Measurements from ENCODE around the gene JSRP1. TPM values are rescaled to one million over a fixed set of nuclear protein-coding genes. Genes with fewer than 3 reads are reported as not detected.

JSRP1 gene
- polyA plus RNA-seq, 1 donor from 2014 or later = 1.4 TPM

- Histone ChIP-seq H3K4me3 (ENCODE audit: low read length) (no peak overlapping the region), H3K36me3 (ENCODE audit: insufficient read depth, low read length) (no peaks in the 10 kb centered on the region), H4K20me1 (ENCODE audit: insufficient read depth) (no peaks in the 10 kb centered on the region), H3K4me2 (ENCODE audit: low read length) (no peak overlapping the region), H3K27me3 (ENCODE audit: insufficient read depth, low read depth, low read length) (no peaks in the 10 kb centered on the region), H3K9me3 (ENCODE audit: low read length) (no peaks in the 10 kb centered on the region), H3K79me2 (replicated peaks; ENCODE audit: insufficient read depth, low read length) (peaks cover 40% of the 10 kb centered on the region), H3K27ac (ENCODE audit: low read length) (no peak overlapping the region), H3F3A (ENCODE audit: insufficient read depth, low read length, poor library complexity, severe bottlenecking) (no peaks in the 10 kb centered on the region), H3K9me2 (ENCODE audit: insufficient read depth, low read length) (no peaks in the 10 kb centered on the region), H2AFZ (ENCODE audit: low read depth, low read length) (no peak overlapping the region), H3K9ac (ENCODE audit: low read length) (no peak overlapping the region)
- TF ChIP-seq, protein P1, sequence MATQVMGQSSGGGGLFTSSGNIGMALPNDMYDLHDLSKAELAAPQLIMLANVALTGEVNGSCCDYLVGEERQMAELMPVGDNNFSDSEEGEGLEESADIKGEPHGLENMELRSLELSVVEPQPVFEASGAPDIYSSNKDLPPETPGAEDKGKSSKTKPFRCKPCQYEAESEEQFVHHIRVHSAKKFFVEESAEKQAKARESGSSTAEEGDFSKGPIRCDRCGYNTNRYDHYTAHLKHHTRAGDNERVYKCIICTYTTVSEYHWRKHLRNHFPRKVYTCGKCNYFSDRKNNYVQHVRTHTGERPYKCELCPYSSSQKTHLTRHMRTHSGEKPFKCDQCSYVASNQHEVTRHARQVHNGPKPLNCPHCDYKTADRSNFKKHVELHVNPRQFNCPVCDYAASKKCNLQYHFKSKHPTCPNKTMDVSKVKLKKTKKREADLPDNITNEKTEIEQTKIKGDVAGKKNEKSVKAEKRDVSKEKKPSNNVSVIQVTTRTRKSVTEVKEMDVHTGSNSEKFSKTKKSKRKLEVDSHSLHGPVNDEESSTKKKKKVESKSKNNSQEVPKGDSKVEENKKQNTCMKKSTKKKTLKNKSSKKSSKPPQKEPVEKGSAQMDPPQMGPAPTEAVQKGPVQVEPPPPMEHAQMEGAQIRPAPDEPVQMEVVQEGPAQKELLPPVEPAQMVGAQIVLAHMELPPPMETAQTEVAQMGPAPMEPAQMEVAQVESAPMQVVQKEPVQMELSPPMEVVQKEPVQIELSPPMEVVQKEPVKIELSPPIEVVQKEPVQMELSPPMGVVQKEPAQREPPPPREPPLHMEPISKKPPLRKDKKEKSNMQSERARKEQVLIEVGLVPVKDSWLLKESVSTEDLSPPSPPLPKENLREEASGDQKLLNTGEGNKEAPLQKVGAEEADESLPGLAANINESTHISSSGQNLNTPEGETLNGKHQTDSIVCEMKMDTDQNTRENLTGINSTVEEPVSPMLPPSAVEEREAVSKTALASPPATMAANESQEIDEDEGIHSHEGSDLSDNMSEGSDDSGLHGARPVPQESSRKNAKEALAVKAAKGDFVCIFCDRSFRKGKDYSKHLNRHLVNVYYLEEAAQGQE (IDR thresholded peaks at IDR 0.05; ENCODE audit: borderline replicate concordance) = no peak
- TF ChIP-seq SMC3 (conservative IDR thresholded peaks at IDR 0.05; ENCODE audit: poor library complexity) (no peak), TAF1 (IDR thresholded peaks at IDR 0.05; ENCODE audit: low read depth) (no peak), POLR2AphosphoS5 (IDR thresholded peaks at IDR 0.05) (no peak), RAD21 (conservative IDR thresholded peaks at IDR 0.05) (no peak), CTCF (IDR thresholded peaks at IDR 0.05; ENCODE audit: poor library complexity, severe bottlenecking) (no peak), MXI1 (conservative IDR thresholded peaks at IDR 0.05; ENCODE audit: poor library complexity, severe bottlenecking) (no peak), EP300 (conservative IDR thresholded peaks at IDR 0.05; ENCODE audit: poor library complexity, severe bottlenecking) (no peak)
These were observed 22.5 kb downstream of the JSRP1 start for GRCh38 chr19:2233601-2234280.

DNA sequence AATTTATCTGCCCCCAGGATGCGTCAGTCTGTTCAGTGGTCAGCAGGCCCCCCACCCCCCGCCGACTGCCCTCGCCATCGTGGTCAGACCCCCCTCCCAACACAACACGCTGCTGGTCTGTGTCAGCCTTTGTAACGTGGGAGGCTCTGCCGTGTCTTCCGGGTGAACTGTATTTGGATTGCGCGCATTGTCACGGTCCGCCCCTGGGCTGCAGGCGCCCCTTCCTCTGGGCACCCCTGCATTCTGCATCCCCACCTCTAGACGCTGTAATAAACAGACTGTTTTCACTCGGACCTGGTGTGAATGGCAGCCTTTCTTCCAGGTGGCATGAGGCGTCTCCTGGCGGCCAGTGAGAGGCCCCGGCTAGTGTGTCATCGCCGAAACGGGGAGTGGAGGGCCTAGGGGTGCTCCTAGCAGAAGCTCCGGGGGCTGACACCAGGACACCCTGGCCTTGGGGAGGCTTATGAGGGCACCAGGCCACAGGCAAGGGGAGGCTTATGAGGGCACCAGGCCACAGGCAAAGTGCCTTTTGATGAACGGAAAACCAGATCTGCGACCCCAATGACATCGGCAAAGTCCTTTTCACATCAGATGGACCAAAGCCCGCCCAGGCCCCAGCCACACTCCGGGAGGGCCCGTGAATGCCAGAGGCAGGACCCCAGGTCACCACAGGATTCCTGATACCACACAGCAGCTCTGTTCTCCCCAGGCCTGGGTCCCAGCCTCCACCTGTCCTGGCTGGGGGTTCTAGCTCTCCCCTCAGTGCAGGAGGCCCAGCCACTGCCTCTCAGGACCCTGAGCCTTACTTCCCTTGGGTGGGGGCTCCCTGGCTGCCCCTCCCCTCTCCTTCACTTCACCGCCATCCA is 23.7 kb downstream of the JSRP1 start:
- no peak overlapping the region for H3K4me3 ChIP-seq (ENCODE audit: low read length)
- H2AFZ ChIP-seq (ENCODE audit: low read depth, low read length) = no peak overlapping the region
- H3K9me2 ChIP-seq (ENCODE audit: insufficient read depth, low read length) = no peaks in the 10 kb centered on the region
- peaks cover 28% of the 10 kb centered on the region for H3K79me2 ChIP-seq (replicated peaks; ENCODE audit: insufficient read depth, low read length)
- H3F3A ChIP-seq (ENCODE audit: insufficient read depth, low read length, poor library complexity, severe bottlenecking) = no peaks in the 10 kb centered on the region
- TF ChIP-seq EP300 (conservative IDR thresholded peaks at IDR 0.05; ENCODE audit: poor library complexity, severe bottlenecking) (no peak), POLR2AphosphoS5 (IDR thresholded peaks at IDR 0.05) (no peak), CTCF (IDR thresholded peaks at IDR 0.05; ENCODE audit: poor library complexity, severe bottlenecking) (no peak), TAF1 (IDR thresholded peaks at IDR 0.05; ENCODE audit: low read depth) (no peak), RAD21 (conservative IDR thresholded peaks at IDR 0.05) (no peak), EZH2 (IDR thresholded peaks at IDR 0.05; ENCODE audit: borderline replicate concordance, insufficient read depth, low read length, poor library complexity, severe bottlenecking) (no peak), MXI1 (conservative IDR thresholded peaks at IDR 0.05; ENCODE audit: poor library complexity, severe bottlenecking) (no peak), SMC3 (conservative IDR thresholded peaks at IDR 0.05; ENCODE audit: poor library complexity) (no peak)
- TF ChIP-seq, protein P1 (IDR thresholded peaks at IDR 0.05; ENCODE audit: borderline replicate concordance) = no peak
- no peaks in the 10 kb centered on the region for H3K9me3 ChIP-seq (ENCODE audit: low read length)
- H3K36me3 ChIP-seq (ENCODE audit: insufficient read depth, low read length) = no peaks in the 10 kb centered on the region
- no peak overlapping the region for H3K9ac ChIP-seq (ENCODE audit: low read length)
- no peaks in the 10 kb centered on the region for H3K27me3 ChIP-seq (ENCODE audit: insufficient read depth, low read depth, low read length)
- no peaks in the 10 kb centered on the region for H4K20me1 ChIP-seq (ENCODE audit: insufficient read depth)
- no peak overlapping the region for H3K27ac ChIP-seq (ENCODE audit: low read length)
- no peak overlapping the region for H3K4me2 ChIP-seq (ENCODE audit: low read length)

Measured in neural cell (in vitro differentiated cells).